Activated CD8-positive, alpha-beta T cell treated with anti-CD3 and anti-CD28 coated beads for 36 hours (primary cell): ENCODE measurements around the gene SMPD3. TPM values are rescaled to one million over a fixed set of nuclear protein-coding genes. Genes with fewer than 3 reads are reported as not detected.

ENCODE experiments used
- ATAC-seq: fragments of 200-7000 bp; cut with Tn5 transposase; one replicate; pipeline ENCODE4 v1.10.0; 2021; ENCODE audit warnings: mild to moderate bottlenecking, moderate library complexity
- CTCF ChIA-PET: fragments of 350-600 bp; sonication (Branson Sonifier 250); formaldehyde crosslinking; loops from one replicate; lab custom pipeline; 2021; ENCODE audit warnings: antibody characterized with exemption; lab: Charles Lee
- POLR2A ChIA-PET: fragments of 350-600 bp; sonication (Branson Sonifier 250); formaldehyde crosslinking; loops from one replicate; lab custom pipeline; 2021; ENCODE audit warnings: antibody characterized with exemption; lab: Charles Lee
- DNase-seq: peaks from one replicate; pipeline ENCODE4 v3.0.0-alpha.2; 2020
- H3K27ac Mint-ChIP-seq: one replicate; pipeline ENCODE4 v1.8.0; 2021; ENCODE audit warnings: mild to moderate bottlenecking, mixed read lengths
- H3K27me3 Mint-ChIP-seq: one replicate; pipeline ENCODE4 v1.8.0; 2021; ENCODE audit warnings: mixed read lengths
- H3K36me3 Mint-ChIP-seq: one replicate; pipeline ENCODE4 v1.8.0; 2021; ENCODE audit warnings: low read depth, mixed read lengths
- H3K4me1 Mint-ChIP-seq: one replicate; pipeline ENCODE4 v1.8.0; 2021; ENCODE audit warnings: low read depth, mixed read lengths
- H3K4me3 Mint-ChIP-seq: one replicate; pipeline ENCODE4 v1.8.0; 2021; ENCODE audit warnings: mild to moderate bottlenecking, moderate library complexity, mixed read lengths
- H3K9me3 Mint-ChIP-seq: one replicate; pipeline ENCODE4 v1.8.0; 2021; ENCODE audit warnings: mixed read lengths
- CTCF ChIP-seq: fragments of 200-600 bp; IDR thresholded peaks from one replicate; pipeline ENCODE4 v1.8.0; 2022; ENCODE audit warnings: antibody characterized with exemption, mild to moderate bottlenecking
- intact Hi-C: fragments of 100-400 bp; cut with micrococcal nuclease; formaldehyde crosslinking; loops from one replicate; pipeline ENCODE4 v1.10.0; 2022
- total RNA-seq, 2 experiments: library from RNA; stranded (reverse); gene quantifications; one replicate each; pipeline ENCODE4 v1.2.3, GENCODE V29; 2021

The SMPD3 gene
- total RNA-seq, 2 experiments from 2014 or later, result 0.16 to 0.63 TPM

GRCh38 chr16:68324780-68325357 lies 123.4 kb downstream of the SMPD3 start:
- H3K36me3 Mint-ChIP-seq, result peaks cover 35% of the 10 kb centered on the region
- DNase-seq (no peak), ATAC-seq (no peak)
- TF ChIP-seq CTCF, result no peak
- peaks cover 28% of the 10 kb centered on the region for H3K4me1 Mint-ChIP-seq
- POLR2A ChIA-PET, result interaction anchor here (2.1 to 7.3 kb wide), 2 partner anchors 14 to 62 kb away, joined by 6 to 56 read pairs; partner anchors contain the start of genes PRMT7, SLC7A6 and SLC7A6OS
- no peak overlapping the region for H3K4me3 Mint-ChIP-seq
- H3K27me3 Mint-ChIP-seq, result no peaks in the 10 kb centered on the region
- CTCF ChIA-PET, result interaction anchor here (0.6 to 13.2 kb wide), 3 partner anchors 18 to 84 kb away, joined by 3 to 444 read pairs (median 3); partner anchors contain the start of gene SLC7A6
- no peaks in the 10 kb centered on the region for H3K9me3 Mint-ChIP-seq
- H3K27ac Mint-ChIP-seq, result peak overlapping the region; percentile 30
- intact Hi-C loops, result no loop called here

GRCh38 chr16:68324336-68324735 lies 124.0 kb downstream of the SMPD3 start:
- Mint-ChIP-seq H3K9me3 (no peaks in the 10 kb centered on the region), H3K27me3 (no peaks in the 10 kb centered on the region), H3K27ac (no peak overlapping the region), H3K4me1 (peaks cover 34% of the 10 kb centered on the region), H3K36me3 (peaks cover 37% of the 10 kb centered on the region), H3K4me3 (no peak overlapping the region)
- ATAC-seq (no peak), DNase-seq (no peak)
- intact Hi-C loops, result no loop called here
- ChIA-PET CTCF (interaction anchor here (0.6 to 13.2 kb wide), 2 partner anchors 63 to 83 kb away, joined by 3 to 444 read pairs; partner anchors contain the start of gene SLC7A6), POLR2A (interaction anchor here (2.1 to 7.3 kb wide), 2 partner anchors 13 to 61 kb away, joined by 6 to 56 read pairs; partner anchors contain the start of genes PRMT7, SLC7A6 and SLC7A6OS)
- TF ChIP-seq CTCF, result no peak

GRCh38 chr16:68319185-68319908 lies 129.0 kb downstream of the SMPD3 start:
- H3K27me3 Mint-ChIP-seq, result no peaks in the 10 kb centered on the region
- ChIA-PET CTCF (interaction anchor here (1.4 to 13.2 kb wide), 3 partner anchors 9 to 58 kb away, joined by 5 to 444 read pairs (median 7); partner anchors contain the start of gene SLC7A6), POLR2A (interaction anchor here (0.6 to 1.6 kb wide), 6 partner anchors 8 to 55 kb away, joined by 3 to 9 read pairs (median 4); partner anchors contain the start of genes PRMT7, SLC7A6 and SLC7A6OS)
- H3K4me3 Mint-ChIP-seq, result peak overlapping the region; percentile 9
- ATAC-seq (peak; percentile 100), DNase-seq (peak; percentile 91)
- H3K27ac Mint-ChIP-seq, result peak overlapping the region; percentile 84
- TF ChIP-seq CTCF, result no peak
- H3K36me3 Mint-ChIP-seq, result peaks cover 30% of the 10 kb centered on the region
- intact Hi-C loops, result no loop called here
- H3K9me3 Mint-ChIP-seq, result no peaks in the 10 kb centered on the region
- peaks cover 30% of the 10 kb centered on the region for H3K4me1 Mint-ChIP-seq

GRCh38 chr16:68313116-68313515 lies 135.2 kb downstream of the SMPD3 start:
- POLR2A ChIA-PET, result no interaction called here
- intact Hi-C loops, result loop anchor here (5.0 kb wide), 1 partner anchor 46 kb away; no protein-coding TSS in a partner anchor
- CTCF ChIA-PET, result interaction anchor here (1.0 to 3.1 kb wide), 2 partner anchors 49 to 51 kb away, joined by 4 to 10 read pairs; partner anchors contain the start of gene SLC7A6
- H3K36me3 Mint-ChIP-seq, result peaks cover 38% of the 10 kb centered on the region
- H3K4me3 Mint-ChIP-seq, result peak overlapping the region; percentile 46
- H3K9me3 Mint-ChIP-seq, result no peaks in the 10 kb centered on the region
- ATAC-seq, result no peak
- H3K27ac Mint-ChIP-seq, result no peak overlapping the region
- H3K4me1 Mint-ChIP-seq, result peaks cover 37% of the 10 kb centered on the region
- TF ChIP-seq CTCF, result no peak
- H3K27me3 Mint-ChIP-seq, result no peaks in the 10 kb centered on the region
- DNase-seq, result no peak
